Measurements from ENCODE around the gene ANXA4. TPM values are rescaled to one million over a fixed set of nuclear protein-coding genes. Genes with fewer than 3 reads are reported as not detected.

The ANXA4 gene
- total RNA-seq, 1 experiment from 2014 or later, result 18.2 TPM

DNA sequence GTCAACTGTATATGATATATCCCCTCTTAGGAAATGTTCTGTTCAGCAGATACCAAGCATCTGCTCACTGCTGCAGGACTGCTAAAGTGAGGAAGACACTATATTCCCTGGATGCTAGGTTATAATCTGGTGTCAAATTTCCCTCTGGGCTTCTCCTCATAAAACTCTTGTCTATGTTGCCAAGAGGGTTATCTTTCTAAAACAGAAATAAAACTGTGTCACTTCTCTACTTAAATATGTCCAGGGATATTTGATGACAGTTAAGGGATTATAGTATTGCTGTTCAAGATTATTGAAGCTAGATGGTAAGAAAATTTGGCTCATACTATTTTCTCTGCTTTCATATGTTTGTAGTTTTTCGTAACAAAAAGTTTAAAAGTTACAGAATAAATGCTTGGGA lies 121.4 kb downstream of the ANXA4 start:
- Histone ChIP-seq H3K4me1 (replicated peaks) (no peaks in the 10 kb centered on the region), H3K27ac (no peak overlapping the region), H3K27me3 (replicated peaks) (no peaks in the 10 kb centered on the region), H3K4me3 (no peak overlapping the region), H3K9me3 (replicated peaks) (no peaks in the 10 kb centered on the region), H3K36me3 (peaks cover 54% of the 10 kb centered on the region)
- no peak for DNase-seq (ENCODE audit: low read depth in 1 of 2, low spot score in 2 of 2)

Other genes with a start within 250 kb of the ANXA4 start
- gene AAK1, start 98.4 kb upstream of the ANXA4 start, total RNA-seq (2014; rRNA removed; shearing (Covaris generic)), result 83.8 and 84.9 TPM in 2 replicates
- gene GMCL1, start 87.5 kb downstream of the ANXA4 start, total RNA-seq (2014; rRNA removed; shearing (Covaris generic)), result 12.4 and 20.1 TPM in 2 replicates
- 130 and 195 TPM in 2 replicates for gene SNRNP27, start 151.8 kb downstream of the ANXA4 start, total RNA-seq (2014; rRNA removed; shearing (Covaris generic))
- 3.1 and 4.0 TPM in 2 replicates for gene MXD1, start 173.0 kb downstream of the ANXA4 start, total RNA-seq (2014; rRNA removed; shearing (Covaris generic))
- gene ASPRV1, start 219.5 kb downstream of the ANXA4 start, total RNA-seq (2014; rRNA removed; shearing (Covaris generic)), result 0.08 TPM in 1 of 2 replicates, not detected in the other